ENCODE measurements around the gene MXD4. TPM values are rescaled to one million over a fixed set of nuclear protein-coding genes. Genes with fewer than 3 reads are reported as not detected.

MXD4 gene
- total and polyA plus RNA-seq, 2 donors from 2014 or later, result 49.8 to 84.8 TPM

- Histone ChIP-seq H3K9me3 (ENCODE audit: control insufficient read depth in 2 of 3, insufficient read depth in 1 of 3, low read length in 3 of 3) (no peaks in the 10 kb centered on the region), H3K36me3 (ENCODE audit: control insufficient read depth in 2 of 3, insufficient read depth in 3 of 3, low read length in 3 of 3) (no peaks in the 10 kb centered on the region), H3K4me1 (ENCODE audit: control insufficient read depth in 2 of 3, insufficient read depth in 2 of 3, low read depth in 1 of 3, low read length in 3 of 3) (peaks cover 0 to 6% (median 0%) of the 10 kb centered on the region in 3 donors), H3K27me3 (ENCODE audit: control insufficient read depth, insufficient read depth, low read length) (no peaks in the 10 kb centered on the region), H3K4me3 (ENCODE audit: low read length in 3 of 3) (no peak overlapping the region), H3K9ac (ENCODE audit: low read length in 3 of 3) (no peak overlapping the region), H3K27ac (ENCODE audit: low read depth in 2 of 2, low read length in 2 of 2) (no peak overlapping the region)
- no peak for TF ChIP-seq CTCF (IDR thresholded peaks at IDR 0.05; ENCODE audit: borderline replicate concordance, extremely low read depth, insufficient read depth)
- intact Hi-C loops (cut with DNase I), result no loop called here
- peak in 1 of 5 donors; percentile 72 for DNase-seq
- no peak for FAIRE-seq
Observed at GRCh38 chr4:2291705-2292645, 30.1 kb upstream of the MXD4 start.

GRCh38 chr4:2290974-2291704 lies 29.2 kb upstream of the MXD4 start:
- Histone ChIP-seq H3K36me3 (ENCODE audit: control insufficient read depth in 2 of 3, insufficient read depth in 3 of 3, low read length in 3 of 3) (no peaks in the 10 kb centered on the region), H3K4me3 (ENCODE audit: low read length in 3 of 3) (no peak overlapping the region), H3K9ac (ENCODE audit: low read length in 3 of 3) (no peak overlapping the region), H3K27ac (ENCODE audit: low read depth in 2 of 2, low read length in 2 of 2) (no peak overlapping the region), H3K9me3 (ENCODE audit: control insufficient read depth in 2 of 3, insufficient read depth in 1 of 3, low read length in 3 of 3) (no peaks in the 10 kb centered on the region), H3K4me1 (ENCODE audit: control insufficient read depth in 2 of 3, insufficient read depth in 2 of 3, low read depth in 1 of 3, low read length in 3 of 3) (peaks cover 0 to 4% (median 0%) of the 10 kb centered on the region in 3 donors), H3K27me3 (ENCODE audit: control insufficient read depth, insufficient read depth, low read length) (no peaks in the 10 kb centered on the region)
- no peak for FAIRE-seq
- intact Hi-C loops (cut with DNase I), result no loop called here
- TF ChIP-seq CTCF (IDR thresholded peaks at IDR 0.05; ENCODE audit: borderline replicate concordance, extremely low read depth, insufficient read depth), result no peak
- peak in 1 of 5 donors; percentile 71 for DNase-seq

GRCh38 chr4:2290488-2290887 lies 28.6 kb upstream of the MXD4 start:
- no peaks in the 10 kb centered on the region for H3K9me3 ChIP-seq (ENCODE audit: control insufficient read depth in 2 of 3, insufficient read depth in 1 of 3, low read length in 3 of 3)
- no peak overlapping the region for H3K9ac ChIP-seq (ENCODE audit: low read length in 3 of 3)
- H3K27ac ChIP-seq (ENCODE audit: low read depth in 2 of 2, low read length in 2 of 2), result no peak overlapping the region
- no peak for TF ChIP-seq CTCF (IDR thresholded peaks at IDR 0.05; ENCODE audit: borderline replicate concordance, extremely low read depth, insufficient read depth)
- no peaks in the 10 kb centered on the region for H3K36me3 ChIP-seq (ENCODE audit: control insufficient read depth in 2 of 3, insufficient read depth in 3 of 3, low read length in 3 of 3)
- peak in 2 of 5 donors; percentile 43 to 71 for DNase-seq
- no peaks in the 10 kb centered on the region for H3K27me3 ChIP-seq (ENCODE audit: control insufficient read depth, insufficient read depth, low read length)
- no peak overlapping the region for H3K4me3 ChIP-seq (ENCODE audit: low read length in 3 of 3)
- intact Hi-C loops (cut with DNase I), result no loop called here
- FAIRE-seq, result no peak
- H3K4me1 ChIP-seq (ENCODE audit: control insufficient read depth in 2 of 3, insufficient read depth in 2 of 3, low read depth in 1 of 3, low read length in 3 of 3), result peaks cover 0 to 4% (median 0%) of the 10 kb centered on the region in 3 donors
